Osteoblast (primary cell): Measurements from ENCODE around the gene NF2. TPM values are rescaled to one million over a fixed set of nuclear protein-coding genes. Genes with fewer than 3 reads are reported as not detected.

Experiments
- DNase-seq: peaks from one replicate; pipeline ENCODE4 v3.0.0; 2011; ENCODE audit warnings: low spot score, mixed read lengths; ENCODE audit not compliant: insufficient read length; ENCODE audit errors: missing footprints
- H2AFZ ChIP-seq: 2 replicates; pipeline ENCODE4 v1.6.0; 2011; ENCODE audit warnings: mild to moderate bottlenecking, low read length
- H3K27ac ChIP-seq: 2 replicates; pipeline ENCODE4 v1.5.1; 2011; ENCODE audit warnings: mild to moderate bottlenecking, low read depth, low read length, moderate library complexity
- H3K27me3 ChIP-seq: 2 replicates; pipeline ENCODE4 v1.6.0; 2012; ENCODE audit warnings: mild to moderate bottlenecking, control low read depth, inconsistent platforms, low read length, moderate library complexity; ENCODE audit not compliant: insufficient read depth
- H3K36me3 ChIP-seq: 2 replicates; pipeline ENCODE4 v1.5.1; 2011; ENCODE audit warnings: mild to moderate bottlenecking, low read length, control low read depth, moderate library complexity; ENCODE audit not compliant: insufficient read depth
- H3K4me1 ChIP-seq: 2 replicates; pipeline ENCODE4 v1.5.1; 2011; ENCODE audit warnings: mild to moderate bottlenecking, low read length, control low read depth, moderate library complexity; ENCODE audit not compliant: insufficient read depth
- H3K4me2 ChIP-seq: 2 replicates; pipeline ENCODE4 v1.6.0; 2011; ENCODE audit warnings: mild to moderate bottlenecking, low read length; ENCODE audit not compliant: insufficient read depth
- H3K4me3 ChIP-seq: fragments of 200-600 bp; sonication (generic); 3 replicates; pipeline ENCODE4 v1.5.1; 2012; ENCODE audit warnings: mild to moderate bottlenecking, low read length, inconsistent platforms; ENCODE audit not compliant: insufficient read depth
- H3K79me2 ChIP-seq: 2 replicates; pipeline ENCODE4 v1.6.0; 2012; ENCODE audit warnings: mild to moderate bottlenecking, low read length, control low read depth, inconsistent platforms; ENCODE audit not compliant: insufficient read depth
- H3K9me3 ChIP-seq: 2 replicates; pipeline ENCODE4 v1.5.1; 2011; ENCODE audit warnings: low read depth, low read length, control low read depth
- H4K20me1 ChIP-seq: 2 replicates; pipeline ENCODE4 v1.6.0; 2012; ENCODE audit warnings: mild to moderate bottlenecking, low read length, control low read depth; ENCODE audit not compliant: insufficient read depth
- total RNA-seq: library from RNA; depleted of rRNA; stranded (reverse); fragments of >200 nt; gene quantifications from 2 replicates; pipeline ENCODE4 v1.2.3, GENCODE V29; 2012
- TF ChIP-seq, protein P1 (sequence below): IDR thresholded peaks from 2 replicates; pipeline ENCODE4 v1.5.1; 2011; ENCODE audit warnings: mild to moderate bottlenecking, low read depth, low read length, moderate library complexity; ENCODE audit errors: extremely low read depth

Gene NF2
- 72.7 and 84.0 TPM in 2 replicates for total RNA-seq

DNA sequence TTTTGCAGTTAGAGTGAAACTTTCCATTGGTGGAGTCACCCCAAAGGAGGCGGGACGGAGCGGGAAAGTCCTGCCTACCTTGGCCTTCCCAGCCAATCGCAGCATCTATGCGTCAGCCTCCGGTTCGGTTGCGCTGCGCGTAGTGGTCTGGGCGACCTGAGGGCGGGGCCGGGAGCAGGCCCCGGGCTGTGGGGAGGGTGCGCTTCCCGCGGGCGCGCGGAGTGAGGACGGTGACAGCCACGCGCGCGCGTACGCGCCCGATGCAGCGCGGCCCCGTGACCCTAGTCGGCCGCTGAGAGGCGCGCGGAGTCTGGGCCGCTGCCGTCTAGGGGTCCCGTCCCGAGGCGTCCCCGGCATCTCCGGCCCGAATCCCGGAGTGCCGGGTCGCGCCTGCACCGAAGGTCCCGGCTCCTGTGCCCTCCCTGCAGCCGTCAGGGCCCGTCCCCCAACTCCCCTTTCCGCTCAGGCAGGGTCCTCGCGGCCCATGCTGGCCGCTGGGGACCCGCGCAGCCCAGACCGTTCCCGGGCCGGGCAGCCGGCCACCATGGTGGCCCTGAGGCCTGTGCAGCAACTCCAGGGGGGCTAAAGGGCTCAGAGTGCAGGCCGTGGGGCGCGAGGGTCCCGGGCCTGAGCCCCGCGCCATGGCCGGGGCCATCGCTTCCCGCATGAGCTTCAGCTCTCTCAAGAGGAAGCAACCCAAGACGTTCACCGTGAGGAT is at the start of gene NF2:
NF2 (plus strand) TSS at position 276 of the 718 bp plus-strand sequence; CDS start at position 642, 366 bp downstream.
- peak; percentile 99 for DNase-seq
- peaks cover 4% of the 10 kb centered on the region for H3K36me3 ChIP-seq
- TF ChIP-seq, protein P1, sequence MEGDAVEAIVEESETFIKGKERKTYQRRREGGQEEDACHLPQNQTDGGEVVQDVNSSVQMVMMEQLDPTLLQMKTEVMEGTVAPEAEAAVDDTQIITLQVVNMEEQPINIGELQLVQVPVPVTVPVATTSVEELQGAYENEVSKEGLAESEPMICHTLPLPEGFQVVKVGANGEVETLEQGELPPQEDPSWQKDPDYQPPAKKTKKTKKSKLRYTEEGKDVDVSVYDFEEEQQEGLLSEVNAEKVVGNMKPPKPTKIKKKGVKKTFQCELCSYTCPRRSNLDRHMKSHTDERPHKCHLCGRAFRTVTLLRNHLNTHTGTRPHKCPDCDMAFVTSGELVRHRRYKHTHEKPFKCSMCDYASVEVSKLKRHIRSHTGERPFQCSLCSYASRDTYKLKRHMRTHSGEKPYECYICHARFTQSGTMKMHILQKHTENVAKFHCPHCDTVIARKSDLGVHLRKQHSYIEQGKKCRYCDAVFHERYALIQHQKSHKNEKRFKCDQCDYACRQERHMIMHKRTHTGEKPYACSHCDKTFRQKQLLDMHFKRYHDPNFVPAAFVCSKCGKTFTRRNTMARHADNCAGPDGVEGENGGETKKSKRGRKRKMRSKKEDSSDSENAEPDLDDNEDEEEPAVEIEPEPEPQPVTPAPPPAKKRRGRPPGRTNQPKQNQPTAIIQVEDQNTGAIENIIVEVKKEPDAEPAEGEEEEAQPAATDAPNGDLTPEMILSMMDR: no peak
- H3K27ac ChIP-seq: peak within 1 kb of the TSS; percentile 86
- H3K79me2 ChIP-seq: peaks cover 48% of the 10 kb centered on the region
- H3K9me3 ChIP-seq: no peaks in the 10 kb centered on the region
- no peaks in the 10 kb centered on the region for H3K27me3 ChIP-seq
- H3K4me3 ChIP-seq: peak within 1 kb of the TSS; percentile 98
- H2AFZ ChIP-seq: peak within 1 kb of the TSS; percentile 98
- H4K20me1 ChIP-seq: peaks cover 5% of the 10 kb centered on the region
- peaks cover 22% of the 10 kb centered on the region for H3K4me1 ChIP-seq
- peak within 1 kb of the TSS; percentile 93 for H3K4me2 ChIP-seq

DNA sequence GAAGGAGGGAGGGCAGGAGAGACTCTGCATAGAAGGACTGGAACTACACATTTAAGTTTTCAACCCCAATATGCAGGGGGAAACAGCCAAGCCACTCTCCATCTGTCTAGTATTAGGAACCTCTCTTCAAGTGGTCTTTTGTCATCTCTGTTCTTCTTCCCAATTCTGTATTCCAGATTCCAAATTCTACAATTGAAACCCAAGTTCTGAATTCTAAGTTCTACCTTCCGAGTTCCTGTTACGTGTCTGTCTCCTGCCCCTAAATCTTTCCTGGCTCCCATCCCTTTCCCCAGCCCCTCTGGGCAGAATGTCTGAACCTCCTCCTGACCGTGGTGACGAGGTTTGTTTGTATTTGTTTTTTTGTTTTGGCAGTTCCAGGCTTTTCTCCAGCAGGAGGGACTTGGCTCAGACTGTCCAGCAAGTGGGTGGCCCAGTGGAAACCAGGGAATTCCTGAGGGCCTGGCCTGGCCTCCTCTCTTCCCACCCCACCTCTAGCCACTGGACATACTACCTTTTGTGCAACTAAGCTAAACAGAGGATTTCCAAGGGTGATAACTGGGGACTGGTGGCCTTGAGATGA is 48.3 kb upstream of the NF2 start:
- TF ChIP-seq, protein P1: no peak
- H3K4me1 ChIP-seq: peaks cover 10% of the 10 kb centered on the region
- peaks cover 42% of the 10 kb centered on the region for H3K36me3 ChIP-seq
- H3K4me2 ChIP-seq: no peak overlapping the region
- no peak overlapping the region for H2AFZ ChIP-seq
- no peaks in the 10 kb centered on the region for H3K9me3 ChIP-seq
- DNase-seq: peak; percentile 23
- peaks cover 13% of the 10 kb centered on the region for H3K79me2 ChIP-seq
- H3K4me3 ChIP-seq: no peak overlapping the region
- H3K27me3 ChIP-seq: no peaks in the 10 kb centered on the region
- no peaks in the 10 kb centered on the region for H4K20me1 ChIP-seq
- no peak overlapping the region for H3K27ac ChIP-seq

DNA sequence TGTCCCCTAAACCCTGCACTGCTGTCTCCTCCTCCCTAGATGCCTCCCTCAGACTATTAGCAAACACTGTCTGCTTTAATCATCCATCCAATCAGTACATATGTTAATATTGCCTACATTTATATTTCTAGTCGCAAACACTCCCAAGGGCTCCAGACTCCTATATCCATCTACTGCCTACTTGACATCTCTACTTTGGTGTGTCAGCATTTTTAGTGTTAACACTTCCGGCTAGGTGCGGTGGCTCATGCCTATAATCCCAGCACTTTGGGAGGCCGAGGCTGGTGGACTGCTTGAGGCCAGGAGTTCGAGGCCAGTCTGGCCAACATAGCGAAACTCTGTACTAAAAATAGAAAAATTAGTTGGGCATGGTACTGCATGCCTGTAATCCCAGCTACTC is 44.4 kb upstream of the NF2 start:
- TF ChIP-seq, protein P1: no peak
- H3K4me3 ChIP-seq: no peak overlapping the region
- no peak for DNase-seq

DNA sequence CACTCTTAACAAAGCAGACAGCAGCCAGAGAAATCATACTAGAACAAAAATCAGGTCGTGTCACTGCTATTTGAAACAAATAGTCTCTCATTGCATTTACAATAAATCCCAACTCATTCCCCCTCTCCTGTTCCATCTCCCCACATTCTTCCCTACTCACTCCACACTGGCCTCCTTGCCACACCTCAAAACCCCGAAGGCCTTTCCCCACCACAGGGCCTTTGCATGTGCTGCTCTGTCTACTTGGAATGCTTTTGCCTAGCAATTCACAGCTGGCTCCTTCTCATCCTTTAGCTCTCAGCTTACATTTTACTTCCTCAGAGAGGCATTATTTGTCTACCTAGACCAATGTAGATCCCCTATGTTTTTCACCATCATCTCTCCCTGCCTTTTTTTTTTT is 43.6 kb upstream of the NF2 start:
- DNase-seq: no peak
- H3K36me3 ChIP-seq: peaks cover 66% of the 10 kb centered on the region
- TF ChIP-seq, protein P1: no peak
- H2AFZ ChIP-seq: no peak overlapping the region
- no peaks in the 10 kb centered on the region for H3K27me3 ChIP-seq
- H3K4me1 ChIP-seq: peaks cover under 1% of the 10 kb centered on the region
- H3K9me3 ChIP-seq: no peaks in the 10 kb centered on the region
- H4K20me1 ChIP-seq: no peaks in the 10 kb centered on the region
- no peaks in the 10 kb centered on the region for H3K79me2 ChIP-seq
- H3K27ac ChIP-seq: no peak overlapping the region
- H3K4me3 ChIP-seq: no peak overlapping the region
- H3K4me2 ChIP-seq: no peak overlapping the region

More for the DNA sequence above, 44.4 kb upstream of the NF2 start:
- no peak overlapping the region for H3K4me2 ChIP-seq
- H3K9me3 ChIP-seq: no peaks in the 10 kb centered on the region
- no peak overlapping the region for H2AFZ ChIP-seq
- H3K4me1 ChIP-seq: peaks cover 8% of the 10 kb centered on the region
- H4K20me1 ChIP-seq: no peaks in the 10 kb centered on the region
- no peaks in the 10 kb centered on the region for H3K27me3 ChIP-seq
- H3K27ac ChIP-seq: no peak overlapping the region
- peaks cover 65% of the 10 kb centered on the region for H3K36me3 ChIP-seq
- no peaks in the 10 kb centered on the region for H3K79me2 ChIP-seq
